NCI-H128 (cell line): ENCODE data around the gene SCG3.

Experiments
- DNase-seq: peaks from one replicate; lab custom pipeline; 2025; ENCODE audit not compliant: unreplicated experiment; lab: John Stamatoyannopoulos, UW

SCG3 gene

DNA sequence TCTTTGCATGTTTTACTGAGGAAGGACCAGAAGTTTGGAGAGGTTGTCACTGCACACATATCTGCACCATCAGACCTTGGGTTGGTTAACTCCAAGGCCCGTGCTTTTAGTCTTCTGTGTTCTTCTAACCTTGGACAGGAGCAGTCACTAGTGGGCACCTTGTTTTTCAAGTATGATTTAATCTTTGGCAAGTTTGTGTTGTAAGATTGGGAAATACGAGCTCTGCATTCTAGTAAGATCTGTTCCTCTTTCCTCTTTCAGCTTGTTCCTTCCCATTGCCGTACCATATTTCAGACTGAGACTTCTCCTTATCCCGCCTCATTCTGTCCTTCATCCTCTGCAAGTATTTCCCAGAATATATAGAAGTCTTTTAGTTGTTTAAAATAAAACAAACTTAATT lies 75.2 kb downstream of the SCG3 start:
- DNase-seq = no peak

- DNase-seq = no peak
Observed at GRCh38 chr15:51757450-51757849, 76.1 kb downstream of the SCG3 start.

- no peak for DNase-seq
Observed at GRCh38 chr15:51758645-51759044, 77.3 kb downstream of the SCG3 start.

- no peak for DNase-seq
Observed at GRCh38 chr15:51759557-51760070, 78.3 kb downstream of the SCG3 start.

- no peak for DNase-seq
Observed at GRCh38 chr15:51760805-51761204, 79.5 kb downstream of the SCG3 start.

GRCh38 chr15:51765751-51766150 lies 84.4 kb downstream of the SCG3 start:
- DNase-seq = no peak

DNA sequence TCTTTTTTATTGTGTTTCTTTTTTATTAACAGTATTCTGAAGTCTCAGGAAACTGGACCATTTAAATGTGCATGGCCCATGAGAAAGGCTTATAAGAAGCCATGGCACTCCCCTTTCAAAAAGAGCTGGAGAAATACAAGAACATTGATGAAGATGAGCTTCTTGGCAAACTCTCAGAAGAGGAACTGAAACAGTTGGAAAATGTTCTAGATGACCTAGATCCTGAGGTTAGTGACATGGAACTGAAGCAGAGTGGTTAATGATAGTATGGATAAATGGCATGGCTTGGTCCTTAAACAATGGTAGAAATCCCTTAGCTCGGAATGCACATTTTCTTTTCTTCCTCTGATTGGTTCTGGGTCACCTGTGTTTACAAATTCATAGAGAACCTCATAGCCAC lies 85.0 kb downstream of the SCG3 start:
- DNase-seq = no peak

DNA sequence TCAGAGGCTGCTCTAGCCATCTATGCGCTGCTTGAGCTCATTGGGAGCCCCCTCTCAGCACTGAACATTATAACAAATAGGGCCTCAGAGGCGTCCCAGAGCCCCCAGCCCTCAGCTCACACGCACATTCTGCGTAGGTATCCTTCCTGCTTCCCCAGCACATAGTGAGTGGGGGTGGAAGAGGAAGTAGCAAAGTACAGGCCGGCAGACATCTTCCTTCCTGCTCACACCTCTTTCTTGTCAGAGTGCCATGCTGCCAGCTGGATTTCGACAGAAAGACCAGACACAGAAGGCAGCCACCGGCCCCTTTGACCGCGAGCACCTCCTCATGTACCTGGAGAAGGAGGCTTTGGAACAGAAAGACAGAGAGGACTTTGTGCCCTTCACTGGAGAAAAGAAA lies 86.7 kb downstream of the SCG3 start:
- DNase-seq = no peak
